Endothelial cell of umbilical vein (primary cell): ENCODE measurements around the gene ERBB4. TPM values are rescaled to one million over a fixed set of nuclear protein-coding genes. Genes with fewer than 3 reads are reported as not detected.

Source experiments
- BruUV-seq: library from RNA; stranded (reverse); fragments of 400-500 nt; replicated peaks from 2 replicates; lab custom pipeline; 2021; lab: Mats Ljungman, UMichigan
- CTCF ChIA-PET: fragments of 300-600, 350-600 bp; sonication (Branson Sonifier 250); formaldehyde crosslinking; loops from one replicate; lab custom pipeline; 2021; ENCODE audit warnings: antibody characterized with exemption, inconsistent platforms; lab: Charles Lee
- POLR2A ChIA-PET: fragments of 300-600, 350-600 bp; sonication (Branson Sonifier 250); formaldehyde crosslinking; loops from one replicate; lab custom pipeline; 2021; ENCODE audit warnings: antibody characterized with exemption, inconsistent platforms; lab: Charles Lee
- DNase-seq: peaks from one replicate; pipeline ENCODE4 v3.0.0-alpha.2; 2011; ENCODE audit warnings: low read depth, low spot score
- FAIRE-seq: peaks from 2 replicates; lab custom pipeline; 2011; peaks lifted over from hg19 to GRCh38; lab: Jason Lieb, UNC
- H2AFZ ChIP-seq: 2 replicates; pipeline ENCODE4 v1.6.0; 2012; ENCODE audit warnings: low read depth, low read length, control low read depth, inconsistent platforms
- H3K27ac ChIP-seq: 2 replicates; pipeline ENCODE4 v1.5.1; 2011; ENCODE audit warnings: low read depth, mild to moderate bottlenecking, control low read depth, low read length, moderate library complexity; ENCODE audit not compliant: insufficient read depth
- H3K27me3 ChIP-seq, 2 experiments: 2 replicates each; pipeline versions ENCODE4 v1.6.0 to v1.6.1; 2011; ENCODE audit warnings: low read length in 2 of 2, mixed read lengths in 1 of 2; ENCODE audit not compliant: control insufficient read depth in 2 of 2, insufficient read depth in 2 of 2
- H3K36me3 ChIP-seq, 2 experiments: 2 replicates in 1 of 2; 3 replicates in 1 of 2; pipeline ENCODE4 v1.5.1; 2011; ENCODE audit warnings: low read length in 2 of 2, mild to moderate bottlenecking in 1 of 2, moderate library complexity in 1 of 2; ENCODE audit not compliant: control insufficient read depth in 2 of 2, insufficient read depth in 2 of 2; ENCODE audit errors: extremely low read depth in 1 of 2
- H3K4me1 ChIP-seq: 3 replicates; pipeline ENCODE4 v1.5.1; 2011; ENCODE audit warnings: mild to moderate bottlenecking, low read length; ENCODE audit not compliant: control insufficient read depth, insufficient read depth; ENCODE audit errors: extremely low read depth
- H3K4me2 ChIP-seq: 2 replicates; pipeline ENCODE4 v1.6.1; 2011; ENCODE audit warnings: low read length, control low read depth, mixed read lengths; ENCODE audit not compliant: insufficient read depth
- H3K4me3 ChIP-seq, 3 experiments: fragments of 200-600 bp in 1 of 3; sonication (generic), shearing (Covaris generic) in 1 of 3; replicated peaks in 1 of 3; 2 replicates each; pipeline ENCODE4 v1.5.1; 2011 to 2016; ENCODE audit warnings: control low read depth in 3 of 3, low read length in 3 of 3, mild to moderate bottlenecking in 2 of 3, inconsistent platforms in 1 of 3, low read depth in 1 of 3, moderate library complexity in 1 of 3; ENCODE audit not compliant: insufficient read depth in 1 of 3
- H3K79me2 ChIP-seq: 2 replicates; pipeline ENCODE4 v1.6.0; 2012; ENCODE audit warnings: low read length, inconsistent platforms; ENCODE audit not compliant: control insufficient read depth, insufficient read depth
- H3K9ac ChIP-seq: replicated peaks from 2 replicates; pipeline ENCODE3; 2011; ENCODE audit warnings: low read length, control low read depth; ENCODE audit not compliant: insufficient read depth; ENCODE audit errors: extremely low read depth
- H3K9me1 ChIP-seq: replicated peaks from 3 replicates; pipeline ENCODE4 v1.6.0; 2011; ENCODE audit warnings: mild to moderate bottlenecking, low read length; ENCODE audit not compliant: control insufficient read depth, insufficient read depth; ENCODE audit errors: extremely low read depth
- H3K9me3 ChIP-seq: replicated peaks from 2 replicates; pipeline ENCODE4 v1.5.1; 2012; ENCODE audit warnings: low read length, inconsistent platforms; ENCODE audit not compliant: control insufficient read depth, insufficient read depth
- H4K20me1 ChIP-seq: replicated peaks from 2 replicates; pipeline ENCODE3; 2011; ENCODE audit warnings: mild to moderate bottlenecking, low read length; ENCODE audit not compliant: control insufficient read depth, insufficient read depth; ENCODE audit errors: extremely low read depth
- EZH2 ChIP-seq: IDR thresholded peaks from 2 replicates; pipeline ENCODE4 v1.6.1; 2012; ENCODE audit warnings: borderline replicate concordance, low read depth, mild to moderate bottlenecking, moderate library complexity, low read length, inconsistent platforms; ENCODE audit not compliant: severe bottlenecking
- FOS ChIP-seq: IDR thresholded peaks from 2 replicates; pipeline ENCODE4 v1.6.1; 2011; ENCODE audit warnings: mild to moderate bottlenecking, low read length, moderate library complexity, borderline replicate concordance; ENCODE audit not compliant: insufficient read depth
- GATA2 ChIP-seq: IDR thresholded peaks from 2 replicates; pipeline ENCODE4 v1.7.0; 2011; ENCODE audit warnings: low read depth, mild to moderate bottlenecking, moderate library complexity, mixed read lengths, low read length; ENCODE audit not compliant: insufficient read length, insufficient read depth
- JUN ChIP-seq: IDR thresholded peaks from 2 replicates; pipeline ENCODE4 v1.6.1; 2011; ENCODE audit warnings: borderline replicate concordance, low read depth; ENCODE audit not compliant: insufficient read length, insufficient read depth
- MYC ChIP-seq: IDR thresholded peaks from one replicate; pipeline ENCODE4 v1.6.1; 2011; ENCODE audit warnings: mild to moderate bottlenecking, low read depth, low read length
- POLR2A ChIP-seq: IDR thresholded peaks from 2 replicates; pipeline ENCODE4 v1.6.1; 2012; ENCODE audit warnings: low read depth, mild to moderate bottlenecking, control low read depth, low read length
- POLR2AphosphoS5 ChIP-seq: IDR thresholded peaks from 2 replicates; pipeline ENCODE4 v1.6.1; 2012; ENCODE audit warnings: low read depth, mild to moderate bottlenecking, control low read depth, low read length, moderate library complexity; ENCODE audit not compliant: insufficient read depth
- dilution Hi-C: fragments of 300-500 bp; cut with MboI; formaldehyde crosslinking; loops from one replicate; pipeline ENCODE4 v1.15.0; 2019; ENCODE audit warnings: low sequenced_read_pairs; ENCODE audit not compliant: extremely low pct_ligation_motif_present
- intact Hi-C: fragments of 100-400 bp; cut with micrococcal nuclease; formaldehyde crosslinking; loops from one replicate; pipeline ENCODE4 v1.10.0; 2022
- polyA plus RNA-seq, 4 experiments: library from polyadenylated mRNA; depleted of rRNA in 3 of 4; stranded (reverse) in 3 of 4; unstranded in 1 of 4; fragments of >200 nt; gene quantifications; 2 replicates each; pipeline versions ENCODE4 v1.2.1 to v1.2.3, GENCODE V29; 2011 to 2012; ENCODE audit warnings: missing spikeins in 1 of 4
- total RNA-seq: library from RNA; stranded (reverse); gene quantifications from 2 replicates; pipeline ENCODE4 v1.2.3, GENCODE V29; 2021
- TF ChIP-seq, protein P1 (sequence below): IDR thresholded peaks from 2 replicates; pipeline ENCODE4 v1.6.1; 2011; ENCODE audit not compliant: insufficient read depth, insufficient read length
- TF ChIP-seq, protein P2 (sequence below), 2 donors: IDR thresholded peaks; 1 replicate in 1 of 2; 2 replicates in 1 of 2; pipeline ENCODE4 v1.5.1; 2011; ENCODE audit warnings: low read length in 2 of 2, mild to moderate bottlenecking in 2 of 2, moderate library complexity in 2 of 2, control low read depth in 1 of 2, inconsistent platforms in 1 of 2, low read depth in 1 of 2; ENCODE audit not compliant: insufficient read depth in 1 of 2; ENCODE audit errors: extremely low read depth in 1 of 2

Gene ERBB4
- total and polyA plus RNA-seq, 2 donors (not counting 3 experiments of a cell fraction or from before 2014, with no cell fraction given) = 0.01 to 0.27 TPM

GRCh38 chr2:212532087-212532486 lies 6.5 kb downstream of the ERBB4 start:
- FAIRE-seq = no peak
- Histone ChIP-seq H3K27me3 (peaks cover 8 to 23% of the 10 kb centered on the region in 2 experiments), H3K79me2 (no peaks in the 10 kb centered on the region), H3K4me2 (no peak overlapping the region), H3K9ac (no peak overlapping the region), H3K36me3 (no peaks in the 10 kb centered on the region), H2AFZ (no peak overlapping the region), H3K27ac (no peak overlapping the region), H3K9me1 (no peaks in the 10 kb centered on the region), H3K9me3 (no peaks in the 10 kb centered on the region), H4K20me1 (no peaks in the 10 kb centered on the region), H3K4me3 (no peak overlapping the region), H3K4me1 (peaks cover 6% of the 10 kb centered on the region)
- CTCF ChIA-PET = interaction anchor here (1.0 kb wide), 1 partner anchor 9 kb away, joined by 6 read pairs; no protein-coding TSS in a partner anchor
- BruUV-seq = no TSS peak
- dilution Hi-C loops = no loop called here
- POLR2A ChIA-PET = no interaction called here
- no peak for DNase-seq
- intact Hi-C loops = no loop called here
- TF ChIP-seq POLR2A (no peak), FOS (no peak), GATA2 (no peak), EZH2 (no peak), MYC (no peak), POLR2AphosphoS5 (no peak), JUN (no peak)
- TF ChIP-seq, protein P1, sequence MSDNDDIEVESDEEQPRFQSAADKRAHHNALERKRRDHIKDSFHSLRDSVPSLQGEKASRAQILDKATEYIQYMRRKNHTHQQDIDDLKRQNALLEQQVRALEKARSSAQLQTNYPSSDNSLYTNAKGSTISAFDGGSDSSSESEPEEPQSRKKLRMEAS = no peak
- TF ChIP-seq, protein P2, sequence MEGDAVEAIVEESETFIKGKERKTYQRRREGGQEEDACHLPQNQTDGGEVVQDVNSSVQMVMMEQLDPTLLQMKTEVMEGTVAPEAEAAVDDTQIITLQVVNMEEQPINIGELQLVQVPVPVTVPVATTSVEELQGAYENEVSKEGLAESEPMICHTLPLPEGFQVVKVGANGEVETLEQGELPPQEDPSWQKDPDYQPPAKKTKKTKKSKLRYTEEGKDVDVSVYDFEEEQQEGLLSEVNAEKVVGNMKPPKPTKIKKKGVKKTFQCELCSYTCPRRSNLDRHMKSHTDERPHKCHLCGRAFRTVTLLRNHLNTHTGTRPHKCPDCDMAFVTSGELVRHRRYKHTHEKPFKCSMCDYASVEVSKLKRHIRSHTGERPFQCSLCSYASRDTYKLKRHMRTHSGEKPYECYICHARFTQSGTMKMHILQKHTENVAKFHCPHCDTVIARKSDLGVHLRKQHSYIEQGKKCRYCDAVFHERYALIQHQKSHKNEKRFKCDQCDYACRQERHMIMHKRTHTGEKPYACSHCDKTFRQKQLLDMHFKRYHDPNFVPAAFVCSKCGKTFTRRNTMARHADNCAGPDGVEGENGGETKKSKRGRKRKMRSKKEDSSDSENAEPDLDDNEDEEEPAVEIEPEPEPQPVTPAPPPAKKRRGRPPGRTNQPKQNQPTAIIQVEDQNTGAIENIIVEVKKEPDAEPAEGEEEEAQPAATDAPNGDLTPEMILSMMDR (IDR thresholded peaks at IDR 0.05; ENCODE audit: extremely low read depth in 1 of 2, insufficient read depth in 1 of 2, low read depth in 1 of 2, low read length in 2 of 2) = no peak
